CD4-positive, alpha-beta T cell treated with Interleukin-15 for 1 hour (primary cell): Measurements from ENCODE around the gene PKP2.

ENCODE experiments used
- DNase-seq: peaks from one replicate; pipeline ENCODE4 v3.0.0-alpha.2; 2020

Gene PKP2

DNA sequence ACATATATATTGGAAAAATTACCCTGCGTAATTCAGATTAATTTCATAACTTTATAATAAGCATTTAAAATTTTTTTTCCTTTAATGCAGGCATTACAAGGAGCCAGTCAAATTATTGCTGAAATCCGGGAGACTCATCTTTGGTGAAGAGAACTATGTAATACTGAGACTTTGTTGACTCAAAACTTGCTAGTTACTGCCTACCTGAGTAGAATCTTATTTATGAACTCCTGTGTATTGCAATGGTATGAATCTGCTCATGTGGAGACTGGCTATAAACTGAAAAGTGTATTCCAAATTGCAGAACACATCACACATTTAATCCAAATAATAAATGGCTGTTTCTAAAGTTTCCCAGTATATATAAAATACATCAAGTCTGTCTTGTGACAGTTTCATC lies 153.3 kb downstream of the PKP2 start:
- DNase-seq, result no peak

GRCh38 chr12:32742133-32742532 lies 154.4 kb downstream of the PKP2 start:
- DNase-seq, result no peak
